Measurements from ENCODE around the gene ZNF500.
"Not testable (repeated sequence)": the region's sequence is repeated elsewhere in the genome, so short reads cannot be mapped to it uniquely, and the experiment has no call there.

Gene ZNF500

DNA sequence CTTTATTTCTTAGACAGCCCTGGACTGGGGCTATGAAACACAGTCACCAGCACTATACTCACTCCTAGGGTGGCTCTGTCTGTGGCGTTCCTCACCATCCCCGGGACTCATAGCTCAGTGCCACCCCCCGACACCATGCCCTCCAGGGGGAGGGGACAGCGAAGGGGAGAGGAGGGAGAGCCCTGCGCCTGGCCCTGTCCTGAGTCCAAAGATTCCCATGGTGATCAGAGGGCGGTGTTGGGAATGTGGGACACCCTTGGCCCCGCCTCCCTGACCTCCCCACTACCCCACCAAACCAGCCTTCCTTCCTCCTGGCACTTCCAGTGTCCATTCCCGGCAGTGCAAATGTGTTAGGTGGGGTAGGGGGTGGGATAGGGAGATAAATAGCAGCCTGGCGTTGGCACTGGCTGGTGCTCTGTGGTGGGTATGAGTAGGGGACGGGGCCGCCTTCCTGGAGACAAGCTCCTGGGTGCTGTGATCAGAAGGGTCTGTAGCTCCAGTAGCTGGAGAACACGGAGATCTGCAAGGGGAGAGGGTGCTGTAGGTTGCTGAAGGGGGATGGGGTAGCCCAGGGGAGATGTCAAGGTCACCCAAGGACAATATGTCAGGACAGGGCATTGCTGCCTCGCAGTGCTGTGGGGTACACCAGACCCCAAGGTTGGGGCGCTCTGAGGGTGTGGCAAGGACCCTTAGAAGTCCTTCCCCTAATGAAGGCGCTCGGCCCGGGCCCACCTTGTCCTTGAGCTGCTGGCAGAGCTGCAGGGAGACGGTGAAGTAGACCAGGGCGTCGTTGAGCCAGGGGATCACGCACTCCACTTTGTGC, 30.2 kb upstream of the ZNF500 start:
- DNase-seq (ENCODE audit: low spot score), result no peak

- no peak for DNase-seq (ENCODE audit: low spot score)
Measured at GRCh38 chr16:4795828-4796572, 29.0 kb upstream of the ZNF500 start.

GRCh38 chr16:4795181-4795827, 28.3 kb upstream of the ZNF500 start, which contains the start of gene SMIM22:
SMIM22 (plus strand) TSS chr16:4795369; CDS start chr16:4795735, 366 bp downstream.
- DNase-seq (ENCODE audit: low spot score), result no peak

- DNase-seq (ENCODE audit: low spot score), result no peak
Measured at GRCh38 chr16:4792951-4793513, 26.1 kb upstream of the ZNF500 start.

- DNase-seq (ENCODE audit: low spot score), result no peak
Measured at GRCh38 chr16:4790871-4791270, 23.9 kb upstream of the ZNF500 start.

GRCh38 chr16:4790261-4790660, 23.3 kb upstream of the ZNF500 start:
- DNase-seq (ENCODE audit: low spot score), result no peak

GRCh38 chr16:4788910-4789309, 21.9 kb upstream of the ZNF500 start:
- no peak for DNase-seq (ENCODE audit: low spot score)

GRCh38 chr16:4788489-4788889, 21.5 kb upstream of the ZNF500 start:
- no peak for DNase-seq (ENCODE audit: low spot score)

- DNase-seq (ENCODE audit: low spot score), result no peak
Measured at GRCh38 chr16:4787627-4788482, 20.9 kb upstream of the ZNF500 start, which contains the start of gene SEPTIN12. SEPTIN12 (minus strand) TSS chr16:4788345; CDS start chr16:4787645, 700 bp downstream.

DNA sequence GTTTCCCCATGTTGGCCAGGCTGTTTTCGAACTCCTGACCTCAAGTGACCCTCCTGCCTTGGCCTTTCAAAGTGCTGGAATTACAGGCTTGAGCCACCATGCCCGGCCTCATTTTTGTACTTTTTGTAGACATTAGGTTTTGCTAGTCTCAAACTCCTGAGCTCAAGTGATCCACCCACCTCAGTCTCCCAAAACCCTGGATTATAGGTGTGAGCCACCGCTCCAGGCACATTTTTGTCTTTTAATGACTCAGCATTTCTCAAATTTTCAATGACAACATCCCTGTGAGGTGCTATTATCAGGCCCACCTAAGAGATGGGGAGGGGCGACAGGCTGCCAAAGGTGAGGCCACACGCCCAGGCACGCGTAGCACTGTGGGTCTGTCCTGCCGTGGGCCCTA, 20.1 kb upstream of the ZNF500 start:
- no peak for DNase-seq (ENCODE audit: low spot score)

DNA sequence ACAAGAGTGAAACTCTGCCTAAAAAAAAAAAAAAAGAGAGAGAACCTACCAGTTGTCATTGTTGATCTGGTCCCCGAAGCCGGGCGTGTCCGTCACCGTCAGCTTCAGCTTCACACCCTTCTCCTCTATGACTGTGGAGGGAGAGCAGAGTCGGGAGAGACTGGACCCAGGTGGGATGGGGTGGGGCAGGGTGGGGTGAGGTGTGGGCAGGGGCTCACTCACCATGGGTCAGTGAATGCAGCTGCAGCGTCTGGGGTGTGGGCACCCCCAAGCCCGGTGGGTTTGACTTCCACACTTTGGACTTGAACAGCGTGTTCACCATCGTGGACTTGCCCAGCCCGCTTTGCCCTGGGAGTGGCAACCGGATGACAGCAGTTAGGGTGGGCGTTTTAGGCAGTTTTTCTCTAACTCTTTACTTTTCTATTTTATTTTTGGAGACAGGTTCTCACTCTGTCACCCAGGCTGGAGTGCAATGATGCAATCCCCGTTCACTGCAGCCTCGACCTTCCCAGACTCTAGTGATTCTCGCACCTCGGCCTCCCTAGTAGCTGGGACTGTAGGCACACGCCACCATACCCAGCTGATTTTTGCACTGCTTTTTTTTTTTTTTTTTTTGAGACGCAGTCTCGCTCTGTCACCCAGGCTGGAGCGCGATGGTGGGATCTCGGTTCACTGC, 18.9 kb upstream of the ZNF500 start:
- no peak for DNase-seq (ENCODE audit: low spot score)

- DNase-seq (ENCODE audit: low spot score), result not testable (repeated sequence)
Measured at GRCh38 chr16:4784444-4784987, 17.6 kb upstream of the ZNF500 start.

DNA sequence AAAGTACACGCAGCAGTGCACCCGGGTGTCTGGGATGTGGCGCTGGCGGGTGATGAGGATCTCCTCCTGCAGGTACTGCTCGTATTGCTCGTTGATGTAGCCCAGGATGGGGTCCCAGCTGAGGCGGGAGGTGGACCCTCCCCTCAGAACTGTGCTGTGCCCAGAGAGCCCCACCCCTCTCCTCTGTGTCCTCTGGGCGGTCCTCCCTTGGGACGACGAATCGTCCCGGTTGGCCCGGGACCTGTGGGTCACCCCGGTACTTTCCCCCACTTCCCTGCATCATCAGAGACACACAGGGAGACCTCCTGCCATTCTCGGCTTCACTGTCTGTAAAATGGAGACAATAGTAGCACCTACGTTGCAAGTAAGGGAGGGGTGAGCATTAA, 17.0 kb upstream of the ZNF500 start:
- no peak for DNase-seq (ENCODE audit: low spot score)

GRCh38 chr16:4783251-4783950, 16.4 kb upstream of the ZNF500 start:
- DNase-seq (ENCODE audit: low spot score), result no peak

DNA sequence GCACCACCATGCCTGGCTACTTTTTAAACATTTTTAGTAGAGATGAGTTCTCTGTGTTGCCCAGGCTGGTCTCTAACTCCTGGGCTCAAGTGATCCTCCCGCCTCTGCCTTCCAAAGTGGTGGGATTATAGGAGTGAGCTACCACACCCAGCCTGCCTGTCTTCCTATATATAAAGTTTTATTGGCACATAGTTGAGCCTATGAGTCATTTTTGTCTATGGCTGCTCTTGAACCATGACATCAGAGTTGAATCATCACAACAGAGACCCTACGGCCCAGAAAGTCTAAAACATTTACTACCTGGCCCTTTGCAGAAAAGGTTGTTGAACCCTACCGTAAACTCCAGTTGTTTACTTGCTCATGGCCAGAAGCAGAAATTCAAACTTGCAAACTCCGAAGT, 13.3 kb upstream of the ZNF500 start:
- no peak for DNase-seq (ENCODE audit: low spot score)

GRCh38 chr16:4778050-4778392, 11.1 kb upstream of the ZNF500 start:
- DNase-seq (ENCODE audit: low spot score), result no peak

- DNase-seq (ENCODE audit: low spot score), result no peak
Measured at GRCh38 chr16:4777339-4778049, 10.5 kb upstream of the ZNF500 start.

DNA sequence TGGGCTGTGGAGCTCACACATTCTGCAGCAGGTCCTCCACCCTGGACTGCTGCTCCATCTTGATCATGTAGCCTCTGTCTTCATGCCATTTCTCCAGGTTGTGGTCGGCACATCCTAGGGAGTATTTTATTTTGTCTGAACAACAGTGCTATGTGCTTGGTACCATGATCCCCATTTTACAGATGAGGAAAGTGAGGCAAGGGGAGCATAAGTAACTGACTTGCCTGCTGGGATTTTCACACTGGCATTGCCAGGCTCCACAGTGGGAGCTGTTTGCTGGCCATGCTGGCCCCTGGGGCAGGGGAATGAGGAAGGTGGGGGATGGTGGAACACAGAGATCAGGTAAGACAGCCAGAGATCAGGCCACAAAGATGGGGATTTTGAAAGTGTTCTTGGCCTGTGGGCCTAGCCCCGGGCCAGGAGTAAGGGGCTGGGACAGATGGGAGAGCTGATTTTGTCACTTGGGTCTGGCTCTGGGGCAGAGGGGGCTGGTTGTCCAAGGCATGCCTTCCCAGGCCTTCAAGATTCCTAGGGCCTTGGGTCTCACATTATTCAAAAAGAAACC, 9.3 kb upstream of the ZNF500 start:
- no peak for DNase-seq (ENCODE audit: low spot score)

DNA sequence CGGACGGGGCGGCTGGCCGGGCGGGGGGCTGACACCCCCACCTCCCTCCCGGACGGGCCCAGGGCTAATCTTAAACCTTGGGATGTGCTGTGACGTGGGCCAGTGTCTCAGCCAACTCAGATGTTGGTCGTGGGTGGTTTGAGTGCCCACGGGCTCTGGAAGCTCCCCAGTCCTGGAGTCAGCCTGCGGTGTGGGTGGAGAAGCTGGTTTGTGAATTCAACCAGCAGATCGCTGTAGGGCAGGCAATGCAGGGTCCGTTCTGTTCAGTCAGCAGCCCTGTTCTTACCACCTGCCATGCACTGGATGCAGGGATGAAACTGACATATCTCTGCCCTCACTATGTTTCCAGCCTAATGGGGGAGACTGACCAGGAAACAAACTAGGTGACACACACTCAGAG, 8.0 kb upstream of the ZNF500 start:
- no peak for DNase-seq (ENCODE audit: low spot score)
